Prostate gland (tissue), 2 donors: ENCODE measurements around the gene RIPK4.

Experiments
- POLR2A ChIP-seq: fragments of 450-650 bp; IDR thresholded peaks from one replicate; pipeline ENCODE4 v1.6.1; 2016; ENCODE audit warnings: antibody characterized with exemption, mild to moderate bottlenecking
- TF ChIP-seq, protein P1 (sequence below), 4 experiments: fragments of 200-600 bp in 2 of 4; fragments of 450-650 bp in 2 of 4; sonication (generic) in 2 of 4; IDR thresholded peaks; 1 replicate in 3 of 4; 2 replicates in 1 of 4; pipeline ENCODE4 v1.5.1; 2016 to 2019; ENCODE audit warnings: antibody characterized with exemption in 4 of 4, mild to moderate bottlenecking in 2 of 4, moderate library complexity in 2 of 4

DNA sequence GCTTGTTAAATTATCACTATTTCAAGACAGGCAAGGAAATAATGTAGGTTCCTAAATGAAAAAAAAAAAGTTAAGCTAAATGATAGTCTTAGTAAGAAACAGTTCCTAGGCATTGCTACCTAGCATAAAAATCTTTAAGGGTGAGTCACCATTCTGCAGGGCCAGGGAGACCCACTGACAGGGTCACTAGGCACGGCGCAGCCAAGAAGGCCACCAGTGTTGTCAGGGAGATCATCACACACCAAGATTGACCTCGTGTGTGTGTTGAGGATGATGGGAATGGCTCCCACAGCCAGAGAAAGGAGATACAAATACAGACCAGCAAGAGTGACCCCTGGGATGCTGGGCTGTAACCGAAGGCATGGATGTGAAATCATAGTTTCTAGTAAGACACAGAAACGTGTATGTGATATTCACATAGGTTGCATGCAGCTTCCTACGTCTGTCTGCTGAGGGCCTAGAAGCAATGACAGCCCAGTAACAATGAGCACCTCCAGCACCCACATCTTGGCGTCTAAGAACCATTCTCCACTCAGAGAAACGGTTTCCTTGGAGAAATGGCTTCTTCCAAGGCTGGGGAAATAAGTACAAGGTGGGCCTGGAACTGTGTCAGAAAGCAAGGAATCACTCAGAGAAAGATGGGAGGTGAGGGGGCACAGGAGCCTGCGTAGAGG, 29.1 kb downstream of the RIPK4 start:
- no peak for TF ChIP-seq POLR2A
- TF ChIP-seq, protein P1, sequence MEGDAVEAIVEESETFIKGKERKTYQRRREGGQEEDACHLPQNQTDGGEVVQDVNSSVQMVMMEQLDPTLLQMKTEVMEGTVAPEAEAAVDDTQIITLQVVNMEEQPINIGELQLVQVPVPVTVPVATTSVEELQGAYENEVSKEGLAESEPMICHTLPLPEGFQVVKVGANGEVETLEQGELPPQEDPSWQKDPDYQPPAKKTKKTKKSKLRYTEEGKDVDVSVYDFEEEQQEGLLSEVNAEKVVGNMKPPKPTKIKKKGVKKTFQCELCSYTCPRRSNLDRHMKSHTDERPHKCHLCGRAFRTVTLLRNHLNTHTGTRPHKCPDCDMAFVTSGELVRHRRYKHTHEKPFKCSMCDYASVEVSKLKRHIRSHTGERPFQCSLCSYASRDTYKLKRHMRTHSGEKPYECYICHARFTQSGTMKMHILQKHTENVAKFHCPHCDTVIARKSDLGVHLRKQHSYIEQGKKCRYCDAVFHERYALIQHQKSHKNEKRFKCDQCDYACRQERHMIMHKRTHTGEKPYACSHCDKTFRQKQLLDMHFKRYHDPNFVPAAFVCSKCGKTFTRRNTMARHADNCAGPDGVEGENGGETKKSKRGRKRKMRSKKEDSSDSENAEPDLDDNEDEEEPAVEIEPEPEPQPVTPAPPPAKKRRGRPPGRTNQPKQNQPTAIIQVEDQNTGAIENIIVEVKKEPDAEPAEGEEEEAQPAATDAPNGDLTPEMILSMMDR (IDR thresholded peaks at IDR 0.05) = no peak
